HFFc6 (cell line): ENCODE measurements around the gene SKIC8. TPM values are rescaled to one million over a fixed set of nuclear protein-coding genes. Genes with fewer than 3 reads are reported as not detected.

Source experiments
- DNase-seq: peaks from one replicate; pipeline ENCODE4 v3.0.0-alpha.2; 2018
- H3K27ac Mint-ChIP-seq: 2 replicates; pipeline ENCODE4 v1.8.0; 2020; ENCODE audit warnings: mild to moderate bottlenecking, mixed read lengths
- H3K27me3 Mint-ChIP-seq: 2 replicates; pipeline ENCODE4 v1.8.0; 2021; ENCODE audit warnings: mild to moderate bottlenecking, moderate library complexity, mixed read lengths; ENCODE audit not compliant: insufficient read depth
- H3K36me3 Mint-ChIP-seq: 2 replicates; pipeline ENCODE4 v1.8.0; 2021; ENCODE audit warnings: low read depth, mixed read lengths
- H3K4me1 Mint-ChIP-seq: 2 replicates; pipeline ENCODE4 v1.8.0; 2020; ENCODE audit warnings: low read depth, mixed read lengths
- H3K4me3 Mint-ChIP-seq: 2 replicates; pipeline ENCODE4 v1.8.0; 2020; ENCODE audit warnings: mild to moderate bottlenecking, moderate library complexity, mixed read lengths
- H3K9me3 Mint-ChIP-seq: 2 replicates; pipeline ENCODE4 v1.8.0; 2020; ENCODE audit warnings: mild to moderate bottlenecking, mixed read lengths
- total RNA-seq, 6 experiments: library from RNA; stranded (reverse); fragmentation: NEBNext Ultra II Directional; extraction: Animal tissue kit (Norgen Biotek cat#: 25700); gene quantifications; 2 replicates in 1 of 6; 3 replicates in 5 of 6; pipeline ENCODE4 v1.2.3, GENCODE V29; 2021
- TF ChIP-seq, protein P1 (sequence below): fragments of 200-600 bp; sonication (generic); IDR thresholded peaks from 2 replicates; pipeline ENCODE4 v1.5.0; 2021; ENCODE audit warnings: antibody characterized with exemption, mild to moderate bottlenecking

The SKIC8 gene
- total RNA-seq, 6 experiments from 2014 or later: 43.9 to 48.1 (median 47.0) TPM

DNA sequence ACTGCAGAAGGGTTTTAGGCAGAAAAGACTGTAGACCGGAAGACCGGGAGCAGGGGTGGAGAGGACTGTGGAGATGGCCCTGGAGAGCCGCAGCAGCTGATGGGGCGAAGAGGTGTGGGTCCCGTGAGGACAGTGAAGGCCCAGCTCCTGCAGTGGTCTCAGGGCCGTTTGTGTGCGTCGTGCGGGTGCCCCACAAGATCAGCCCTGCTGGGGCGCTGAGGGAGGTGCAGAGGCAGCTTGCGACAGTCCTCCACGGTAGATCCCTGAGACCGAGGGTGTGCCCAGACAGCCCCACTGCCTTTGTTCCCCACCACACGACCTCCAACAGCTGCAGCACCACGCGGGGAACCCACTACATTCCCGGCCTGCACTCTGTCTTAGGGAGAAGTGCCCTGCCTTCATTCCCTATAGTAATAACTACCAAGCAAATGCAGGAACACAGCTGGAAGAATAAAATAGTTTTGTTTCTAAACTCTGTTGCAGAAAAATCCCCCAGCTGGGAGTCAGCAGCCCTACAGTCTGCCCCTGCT is 21.7 kb upstream of the SKIC8 start:
- Mint-ChIP-seq H3K27me3 (peaks cover 22% of the 10 kb centered on the region), H3K4me3 (no peak overlapping the region), H3K27ac (no peak overlapping the region), H3K4me1 (peaks cover 22% of the 10 kb centered on the region), H3K36me3 (no peaks in the 10 kb centered on the region), H3K9me3 (no peaks in the 10 kb centered on the region)
- DNase-seq: no peak
- TF ChIP-seq, protein P1, sequence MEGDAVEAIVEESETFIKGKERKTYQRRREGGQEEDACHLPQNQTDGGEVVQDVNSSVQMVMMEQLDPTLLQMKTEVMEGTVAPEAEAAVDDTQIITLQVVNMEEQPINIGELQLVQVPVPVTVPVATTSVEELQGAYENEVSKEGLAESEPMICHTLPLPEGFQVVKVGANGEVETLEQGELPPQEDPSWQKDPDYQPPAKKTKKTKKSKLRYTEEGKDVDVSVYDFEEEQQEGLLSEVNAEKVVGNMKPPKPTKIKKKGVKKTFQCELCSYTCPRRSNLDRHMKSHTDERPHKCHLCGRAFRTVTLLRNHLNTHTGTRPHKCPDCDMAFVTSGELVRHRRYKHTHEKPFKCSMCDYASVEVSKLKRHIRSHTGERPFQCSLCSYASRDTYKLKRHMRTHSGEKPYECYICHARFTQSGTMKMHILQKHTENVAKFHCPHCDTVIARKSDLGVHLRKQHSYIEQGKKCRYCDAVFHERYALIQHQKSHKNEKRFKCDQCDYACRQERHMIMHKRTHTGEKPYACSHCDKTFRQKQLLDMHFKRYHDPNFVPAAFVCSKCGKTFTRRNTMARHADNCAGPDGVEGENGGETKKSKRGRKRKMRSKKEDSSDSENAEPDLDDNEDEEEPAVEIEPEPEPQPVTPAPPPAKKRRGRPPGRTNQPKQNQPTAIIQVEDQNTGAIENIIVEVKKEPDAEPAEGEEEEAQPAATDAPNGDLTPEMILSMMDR: no peak

GRCh38 chr15:78320183-78320582 is 20.8 kb upstream of the SKIC8 start:
- Mint-ChIP-seq H3K4me1 (peaks cover 14% of the 10 kb centered on the region), H3K36me3 (no peaks in the 10 kb centered on the region), H3K27me3 (peaks cover 23% of the 10 kb centered on the region), H3K9me3 (no peaks in the 10 kb centered on the region), H3K27ac (no peak overlapping the region), H3K4me3 (no peak overlapping the region)
- TF ChIP-seq, protein P1: no peak
- DNase-seq: no peak

GRCh38 chr15:78319588-78319987 is 20.2 kb upstream of the SKIC8 start:
- H3K36me3 Mint-ChIP-seq: no peaks in the 10 kb centered on the region
- TF ChIP-seq, protein P1: no peak
- peaks cover 8% of the 10 kb centered on the region for H3K4me1 Mint-ChIP-seq
- H3K9me3 Mint-ChIP-seq: no peaks in the 10 kb centered on the region
- H3K4me3 Mint-ChIP-seq: no peak overlapping the region
- peaks cover 27% of the 10 kb centered on the region for H3K27me3 Mint-ChIP-seq
- no peak overlapping the region for H3K27ac Mint-ChIP-seq
- no peak for DNase-seq

DNA sequence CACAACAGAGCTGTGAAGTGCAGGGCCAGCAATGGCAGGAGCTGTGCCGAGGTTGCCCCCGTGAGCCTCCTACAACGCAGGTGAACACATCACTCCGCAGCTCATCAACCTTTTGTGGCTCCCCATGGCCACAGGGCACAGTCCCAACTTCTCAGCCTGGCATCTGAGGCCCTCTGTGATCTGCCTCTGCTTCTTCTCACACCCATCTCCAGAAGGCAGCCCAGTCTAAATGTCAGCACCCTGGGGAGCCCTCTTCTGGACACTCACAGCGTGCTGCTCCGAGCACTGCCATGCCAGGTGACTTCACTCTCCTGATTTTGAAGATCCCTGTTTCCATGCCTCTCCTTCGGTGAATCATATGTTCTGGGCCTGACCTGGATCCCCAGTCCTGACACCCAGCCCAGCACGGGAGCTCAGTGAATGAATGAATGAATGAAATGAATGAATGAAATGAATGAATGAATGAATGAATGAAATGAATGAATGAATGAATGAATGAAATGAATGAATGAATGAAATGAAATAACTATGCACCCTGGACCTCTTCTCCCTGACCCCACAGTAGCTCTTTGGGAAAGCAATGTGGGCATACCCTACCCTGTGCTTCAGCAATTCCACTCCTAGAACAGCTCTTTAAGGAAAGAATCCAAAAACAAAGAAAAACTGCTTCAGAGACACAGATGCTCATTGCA is 17.9 kb upstream of the SKIC8 start:
- Mint-ChIP-seq H3K27ac (no peak overlapping the region), H3K27me3 (peaks cover 43% of the 10 kb centered on the region), H3K4me1 (peaks cover 5% of the 10 kb centered on the region), H3K4me3 (no peak overlapping the region), H3K9me3 (no peaks in the 10 kb centered on the region), H3K36me3 (no peaks in the 10 kb centered on the region)
- DNase-seq: peak; percentile 10
- TF ChIP-seq, protein P1: peak; percentile 31

DNA sequence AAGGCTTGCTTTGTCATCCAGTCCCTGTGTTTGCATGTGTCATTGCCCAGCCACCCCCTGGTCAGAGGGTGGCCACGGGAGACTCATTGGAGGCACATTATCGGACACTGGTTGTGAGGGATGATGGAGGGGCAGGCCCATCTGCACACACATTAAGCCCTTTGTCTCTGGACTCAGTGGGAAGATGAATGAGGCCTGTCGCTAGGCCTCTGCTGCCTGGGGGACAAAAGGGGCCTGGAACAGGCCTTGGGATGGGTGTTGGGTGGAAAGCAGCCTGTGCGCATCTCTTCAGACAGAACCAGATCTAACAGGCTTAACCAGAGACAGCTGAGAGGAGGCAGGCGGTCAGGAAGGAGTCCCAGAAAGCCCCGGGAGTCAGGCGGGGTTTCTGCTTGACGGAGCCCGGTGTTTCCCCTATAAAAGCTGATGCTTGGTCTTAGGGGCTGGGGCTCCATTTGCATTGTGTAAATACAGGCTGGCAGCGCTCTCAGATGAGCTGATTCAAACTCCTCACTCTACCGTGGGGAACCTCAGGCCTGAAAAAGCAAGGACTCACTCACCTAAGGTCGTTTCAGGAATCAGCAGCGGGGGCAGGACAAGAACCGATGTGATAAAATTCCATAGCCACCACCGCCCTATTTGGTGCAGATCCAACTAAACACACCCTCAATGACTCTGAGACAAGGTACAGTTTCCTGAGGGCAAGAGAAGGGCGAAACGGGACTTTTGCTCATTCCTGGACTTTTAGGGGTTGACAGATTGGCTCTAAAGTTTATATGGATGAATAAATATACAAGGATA is 17.1 kb upstream of the SKIC8 start:
- Mint-ChIP-seq H3K27me3 (peaks cover 50% of the 10 kb centered on the region), H3K9me3 (no peaks in the 10 kb centered on the region), H3K36me3 (no peaks in the 10 kb centered on the region), H3K4me1 (no peaks in the 10 kb centered on the region), H3K27ac (no peak overlapping the region), H3K4me3 (no peak overlapping the region)
- DNase-seq: no peak
- TF ChIP-seq, protein P1: no peak
